ENCODE measurements around the gene LRRC8E.
"Not testable (repeated sequence)": the region's sequence is repeated elsewhere in the genome, so short reads cannot be mapped to it uniquely, and the experiment has no call there.

The LRRC8E gene

DNA sequence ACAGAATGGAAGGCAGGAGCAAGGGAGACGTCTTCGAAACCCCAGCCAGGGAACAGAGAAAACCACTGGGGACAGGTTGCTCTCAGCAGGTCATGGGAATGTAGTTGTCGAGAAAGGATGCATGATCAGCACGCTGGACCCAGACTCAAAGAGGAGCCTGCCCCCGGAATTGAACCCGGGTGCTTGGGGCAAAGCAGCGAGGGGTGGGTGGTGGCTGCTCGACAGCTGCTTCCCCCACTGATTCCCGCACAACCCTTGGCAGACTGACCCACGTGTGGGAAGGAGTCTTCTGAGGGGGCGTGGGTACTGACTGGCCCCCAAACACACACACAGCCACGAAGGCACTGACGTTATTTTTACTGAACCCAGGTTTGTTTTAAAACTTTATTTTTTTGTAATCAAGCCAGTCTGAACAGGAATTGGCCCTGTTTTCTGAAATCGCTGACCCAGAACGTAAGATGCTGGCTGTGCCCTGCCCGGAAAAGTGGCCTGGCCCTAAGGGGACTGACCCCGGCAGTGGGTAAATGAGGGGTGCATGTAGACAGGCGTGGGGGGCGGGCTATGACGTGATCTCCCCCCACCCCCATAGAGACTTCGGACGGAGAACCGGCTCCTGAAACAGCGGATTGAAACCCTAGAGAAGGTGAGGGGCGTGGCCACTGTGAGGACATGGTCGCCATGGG lies 32.7 kb upstream of the LRRC8E start:
- no peak for DNase-seq (ENCODE audit: low read depth in 2 of 2)

DNA sequence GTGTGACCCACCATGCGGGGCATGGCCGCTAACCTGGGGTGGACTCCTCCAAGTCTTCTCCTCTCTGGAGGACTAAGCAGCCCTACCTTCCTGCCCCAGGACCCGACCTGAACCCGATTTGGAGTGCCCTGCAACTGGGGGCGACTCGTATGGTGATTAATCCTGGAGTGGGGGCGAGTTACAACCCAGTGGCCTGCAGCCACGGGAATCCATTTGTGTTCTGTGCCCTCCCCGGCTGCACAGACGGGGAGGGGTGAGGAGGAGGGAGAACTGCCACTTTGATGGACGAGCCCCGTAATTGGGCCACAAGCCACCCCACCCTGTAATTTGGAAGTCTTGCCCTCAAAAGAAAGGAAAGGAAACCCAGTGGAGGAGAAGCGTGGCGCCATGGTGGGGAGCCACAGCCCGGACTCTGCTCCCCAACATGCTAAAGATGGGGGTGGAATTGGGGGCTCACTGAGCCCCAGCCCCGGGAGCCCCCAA lies 32.2 kb upstream of the LRRC8E start:
- DNase-seq (ENCODE audit: low read depth in 2 of 2), result no peak

DNA sequence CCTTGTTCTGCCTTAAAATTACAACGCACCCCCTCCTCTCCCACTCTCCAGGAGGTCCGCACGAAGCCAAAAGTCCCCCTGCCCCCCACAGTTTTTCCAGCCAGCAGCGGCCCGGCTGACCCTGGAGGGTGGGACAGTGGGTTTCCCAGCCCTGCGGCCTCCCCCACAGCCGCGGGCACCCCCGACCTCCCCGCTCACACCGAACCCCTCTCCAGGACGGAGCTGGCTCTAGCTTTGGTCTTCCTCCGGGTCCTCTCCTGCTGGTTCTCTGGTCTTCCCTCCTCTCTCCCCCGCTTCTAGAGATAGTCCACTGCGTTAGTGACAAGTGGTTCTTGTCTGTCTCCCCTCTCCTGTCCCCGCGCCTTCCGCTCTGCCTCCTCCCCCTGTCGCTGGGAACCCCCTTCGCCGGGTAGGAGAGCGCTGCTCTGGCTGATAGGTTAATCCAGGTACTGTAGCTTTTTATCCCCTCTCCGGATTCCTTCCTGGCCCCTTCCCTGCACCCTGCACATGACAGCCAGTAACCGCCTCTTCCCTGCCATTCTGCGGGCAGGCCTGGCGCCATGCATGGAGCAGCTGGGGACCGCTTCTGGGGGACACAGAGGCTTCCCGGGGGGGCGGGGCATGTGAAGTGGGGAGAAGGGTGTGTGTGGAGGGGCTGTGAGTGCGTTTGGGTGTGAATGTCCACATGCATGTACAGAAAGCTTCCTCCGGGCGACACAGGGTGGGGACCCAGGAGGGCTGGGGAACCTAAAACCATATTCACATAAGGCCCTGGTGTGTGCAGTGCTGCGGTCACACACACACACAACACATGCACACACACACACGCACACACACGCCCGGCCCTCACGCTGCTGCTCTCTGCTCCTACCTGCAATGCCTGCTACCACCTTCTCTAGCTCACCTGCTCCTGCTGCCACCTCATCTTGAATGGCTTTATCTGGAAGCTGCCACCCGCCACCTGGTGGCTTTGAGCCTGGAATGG lies 31.3 kb upstream of the LRRC8E start:
- no peak for DNase-seq (ENCODE audit: low read depth in 2 of 2)

DNA sequence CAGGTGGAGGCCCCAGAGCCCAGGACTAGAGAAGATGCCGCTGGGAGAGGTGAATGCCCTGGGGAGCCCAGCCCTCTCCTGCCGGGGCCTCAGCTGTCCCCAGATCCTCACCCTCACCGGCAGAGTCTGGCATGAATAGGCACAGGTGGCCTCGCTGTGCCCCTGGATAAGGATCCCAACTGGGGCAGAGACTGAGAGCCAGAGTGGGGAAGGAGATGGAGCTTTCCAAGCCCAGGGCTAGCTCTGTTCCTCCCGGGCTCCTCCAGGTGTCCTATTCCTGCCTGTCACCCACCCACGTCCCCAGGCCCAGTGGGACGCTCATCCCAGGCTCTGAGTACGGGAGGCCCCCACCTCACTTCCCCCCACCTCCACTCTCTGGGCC lies 30.6 kb upstream of the LRRC8E start:
- no peak for DNase-seq (ENCODE audit: low read depth in 2 of 2)

DNA sequence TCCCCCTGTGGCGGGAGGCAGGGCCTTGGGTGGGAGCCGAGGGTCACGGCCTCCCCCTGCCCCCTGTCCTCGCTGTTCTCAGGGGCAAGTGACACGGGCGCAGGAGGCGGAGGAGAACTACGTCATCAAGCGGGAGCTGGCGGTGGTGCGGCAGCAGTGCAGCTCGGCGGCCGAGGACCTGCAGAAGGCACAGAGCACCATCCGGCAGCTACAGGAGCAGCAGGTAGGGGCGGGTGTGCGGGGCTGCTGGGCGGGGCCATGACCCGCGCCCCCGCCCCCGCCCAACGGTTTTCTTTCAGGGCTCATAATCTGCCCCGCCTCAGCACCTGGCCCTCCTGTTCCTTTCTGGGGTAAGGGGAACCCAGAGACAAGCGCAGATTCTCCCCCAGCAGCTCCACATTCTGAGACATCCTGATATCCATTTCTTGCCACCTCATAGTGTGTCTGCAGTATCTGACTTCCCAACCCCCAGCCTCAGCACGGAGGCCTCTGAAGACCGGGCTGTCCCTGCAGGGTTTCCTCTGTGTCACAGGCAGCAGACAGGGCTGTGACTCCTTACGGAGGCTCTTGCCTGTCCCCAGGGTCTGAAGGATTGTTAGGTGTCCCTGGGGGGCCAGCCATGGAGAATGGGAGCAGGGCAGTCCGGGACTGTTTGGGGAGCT lies 30.1 kb upstream of the LRRC8E start:
- DNase-seq (ENCODE audit: low read depth in 2 of 2), result no peak

DNA sequence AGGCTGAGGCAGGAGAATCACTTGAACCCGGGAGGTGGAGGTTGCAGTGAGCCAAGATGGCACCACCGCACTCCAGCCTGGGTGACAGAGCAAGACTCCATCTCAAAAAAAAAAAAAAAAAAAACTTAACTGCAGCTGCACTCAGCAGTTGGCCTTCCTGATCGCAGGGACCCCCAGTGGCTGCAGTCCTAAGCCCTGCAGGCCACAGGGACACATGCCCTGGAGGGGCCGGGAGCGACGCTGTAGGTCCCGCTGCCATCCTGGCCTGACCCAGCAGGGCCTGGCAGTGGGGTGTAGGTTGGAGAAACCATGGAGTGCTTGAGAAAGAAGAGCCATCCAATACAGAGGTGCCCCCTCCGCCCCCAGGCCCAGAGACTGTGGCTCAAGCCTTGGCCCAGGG lies 29.2 kb upstream of the LRRC8E start:
- not testable (repeated sequence) for DNase-seq (ENCODE audit: low read depth in 2 of 2)

DNA sequence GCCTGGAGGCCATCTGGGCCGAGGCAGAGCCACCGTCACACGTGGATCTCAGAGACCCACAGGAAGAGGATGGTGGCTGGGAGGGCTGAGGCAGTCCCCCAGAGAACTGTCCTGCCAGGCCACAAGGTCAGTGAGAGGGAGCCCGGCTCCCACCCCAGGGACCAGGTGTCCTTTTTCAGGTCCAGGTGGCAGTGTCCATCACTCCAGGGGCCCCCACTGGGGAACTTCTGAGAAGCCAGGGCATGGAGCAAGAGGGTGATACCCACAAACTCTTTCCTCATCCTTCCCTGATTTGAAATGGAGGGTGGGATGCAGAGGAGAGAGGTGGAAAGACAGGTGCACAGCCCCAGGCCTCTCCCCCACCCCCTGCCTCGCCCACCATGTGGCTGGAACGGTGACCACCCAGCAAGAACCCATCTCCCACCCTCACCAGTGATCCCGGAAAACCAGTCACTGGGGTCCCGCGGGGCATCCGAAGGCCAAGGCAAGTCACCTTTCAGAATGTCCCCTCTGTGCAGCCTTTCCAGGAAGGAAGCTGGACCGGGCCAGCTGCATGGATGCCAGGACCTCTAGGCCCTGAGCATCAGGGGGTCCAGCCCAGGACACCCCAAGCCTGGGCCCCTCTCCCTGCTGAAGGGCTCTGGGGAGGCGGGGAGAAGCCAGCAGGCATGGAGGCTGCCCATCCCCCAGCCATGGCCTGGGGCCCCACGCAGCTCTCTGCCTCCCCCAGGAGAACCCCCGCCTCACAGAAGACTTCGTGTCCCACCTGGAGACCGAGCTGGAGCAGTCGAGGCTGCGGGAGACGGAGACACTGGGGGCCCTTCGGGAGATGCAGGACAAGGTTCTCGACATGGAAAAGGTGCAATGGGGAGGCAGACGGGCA lies 28.2 kb upstream of the LRRC8E start:
- no peak for DNase-seq (ENCODE audit: low read depth in 2 of 2)

DNA sequence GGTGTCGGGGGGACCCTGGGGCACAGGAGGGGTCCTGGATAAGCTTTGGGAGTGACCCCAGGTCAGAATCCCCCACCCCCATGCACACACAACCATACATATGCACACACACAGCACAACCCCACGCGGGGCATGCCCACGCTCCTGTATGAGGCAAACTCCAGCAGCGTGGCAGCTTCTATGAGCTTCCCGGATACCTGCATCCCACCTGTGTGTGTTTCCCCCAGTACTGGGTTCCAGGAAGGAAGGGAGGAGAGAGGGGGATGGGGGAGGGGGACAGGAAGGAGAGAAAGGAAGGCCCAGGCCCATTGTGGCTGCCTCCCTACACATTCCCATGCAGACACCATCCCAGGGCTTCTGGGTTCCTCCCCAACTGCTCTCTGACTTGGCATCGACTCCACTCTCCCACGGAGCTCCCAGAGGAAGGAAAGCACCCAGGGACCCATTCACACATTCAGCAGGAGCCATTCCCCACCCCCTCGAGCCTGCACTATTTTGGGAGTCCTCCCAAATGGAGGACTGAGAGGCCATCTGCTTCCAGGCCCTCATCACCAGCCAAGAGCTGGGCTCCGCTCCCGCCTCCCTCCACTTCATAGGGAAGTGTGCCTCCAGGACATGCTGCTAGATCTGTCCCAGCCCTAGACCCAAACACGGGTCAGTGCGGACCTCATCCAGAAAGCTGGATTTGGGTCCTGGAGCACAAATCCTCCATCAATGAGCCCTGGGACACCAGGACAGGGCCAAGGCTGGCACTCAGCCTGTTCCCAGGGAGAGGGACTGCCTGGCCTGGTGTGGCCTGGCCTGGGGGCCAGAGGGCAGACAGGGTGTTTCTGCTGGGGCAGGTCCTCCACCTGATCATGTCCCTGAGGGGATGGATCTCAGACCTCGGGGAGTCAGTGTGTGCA lies 27.3 kb upstream of the LRRC8E start:
- DNase-seq (ENCODE audit: low read depth in 2 of 2), result no peak

DNA sequence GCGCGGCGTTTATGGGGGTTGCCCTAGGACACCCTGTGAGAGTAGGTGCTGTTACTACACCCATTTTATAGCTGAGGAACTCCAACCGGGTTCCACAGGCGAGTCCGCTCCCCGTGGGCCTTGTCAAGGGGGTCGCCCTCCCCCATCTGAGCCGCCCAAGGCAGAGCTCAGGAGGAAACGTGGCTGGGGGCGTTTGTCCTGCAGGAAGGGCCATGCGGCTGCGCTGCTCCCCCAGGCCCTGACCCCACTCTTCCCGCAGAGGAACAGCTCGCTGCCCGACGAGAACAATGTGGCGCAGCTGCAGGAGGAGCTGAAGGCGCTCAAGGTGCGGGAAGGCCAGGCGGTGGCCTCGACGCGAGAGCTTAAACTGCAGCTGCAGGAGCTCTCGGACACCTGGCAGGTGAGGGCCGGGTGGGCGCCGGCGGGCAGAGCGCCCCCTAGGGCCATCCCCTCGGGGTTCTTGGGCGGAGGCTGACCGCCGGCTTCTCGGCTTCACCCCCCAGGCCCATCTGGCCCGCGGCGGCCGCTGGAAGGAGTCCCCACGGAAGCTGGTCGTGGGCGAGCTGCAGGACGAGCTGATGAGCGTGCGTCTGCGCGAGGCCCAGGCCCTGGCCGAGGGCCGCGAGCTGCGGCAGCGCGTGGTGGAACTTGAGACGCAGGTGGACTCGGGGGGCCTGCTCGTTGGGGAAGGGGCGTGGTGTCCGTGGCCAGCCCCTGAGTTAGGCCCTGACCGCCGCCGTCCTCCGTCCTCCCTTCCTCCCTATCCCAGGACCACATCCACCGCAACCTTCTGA lies 26.5 kb upstream of the LRRC8E start:
- DNase-seq (ENCODE audit: low read depth in 2 of 2), result no peak

DNA sequence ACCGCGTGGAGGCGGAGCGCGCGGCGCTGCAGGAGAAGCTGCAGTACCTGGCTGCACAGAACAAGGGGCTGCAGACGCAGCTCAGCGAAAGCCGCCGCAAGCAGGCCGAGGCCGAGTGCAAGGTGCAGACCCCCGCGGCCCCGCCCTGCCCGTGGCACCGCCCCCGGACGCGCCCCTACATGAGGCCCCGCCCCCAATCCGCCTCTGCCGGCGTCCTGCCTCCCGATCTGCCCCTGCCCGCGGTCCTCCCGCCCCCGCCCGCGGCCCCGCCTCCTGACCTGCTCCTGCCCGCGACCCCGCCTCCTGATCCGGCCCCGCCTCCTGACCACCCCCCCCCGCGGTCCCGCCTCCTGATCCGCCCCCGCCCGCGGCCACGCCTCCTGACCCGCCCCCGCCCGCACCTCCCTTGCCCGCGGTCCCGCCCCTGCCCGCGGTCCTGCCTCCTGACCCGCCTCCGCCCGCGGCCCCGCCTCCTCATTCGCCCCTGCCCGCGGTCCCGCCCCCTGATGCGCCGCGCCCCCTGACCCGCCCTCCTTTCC lies 25.8 kb upstream of the LRRC8E start:
- DNase-seq (ENCODE audit: low read depth in 2 of 2), result no peak

DNA sequence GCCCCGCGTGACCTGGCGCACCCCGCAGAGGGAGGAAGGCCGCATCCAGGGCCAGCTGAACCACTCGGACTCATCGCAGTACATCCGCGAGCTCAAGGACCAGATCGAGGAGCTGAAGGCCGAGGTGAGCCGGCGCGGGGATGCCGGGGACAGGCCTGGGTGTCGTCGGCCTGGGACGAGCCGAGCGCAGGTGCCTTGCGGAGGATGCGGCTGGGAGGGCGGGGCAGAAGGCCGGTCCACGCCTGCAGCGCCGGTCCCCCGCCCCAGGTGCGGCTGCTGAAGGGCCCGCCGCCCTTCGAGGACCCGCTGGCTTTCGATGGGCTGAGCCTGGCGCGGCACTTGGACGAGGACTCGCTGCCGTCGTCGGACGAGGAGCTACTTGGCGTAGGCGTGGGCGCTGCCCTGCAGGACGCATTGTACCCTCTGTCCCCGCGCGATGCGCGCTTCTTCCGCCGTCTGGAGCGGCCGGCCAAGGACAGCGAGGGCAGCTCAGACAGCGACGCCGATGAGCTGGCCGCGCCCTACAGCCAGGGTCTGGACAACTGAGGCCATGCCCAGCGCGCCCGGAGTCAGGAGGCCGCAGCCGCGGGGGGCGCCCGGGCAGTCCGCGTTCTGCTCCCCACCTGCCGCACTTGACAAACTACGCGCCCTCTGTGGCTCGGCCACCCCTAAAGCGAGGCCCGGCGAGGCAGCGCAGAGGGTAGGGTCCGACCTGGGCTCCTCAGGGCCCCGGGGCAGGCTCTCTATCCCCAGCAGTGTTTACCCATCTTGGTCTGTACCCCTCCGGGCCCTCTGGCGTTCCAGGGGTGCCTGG lies 24.9 kb upstream of the LRRC8E start:
- DNase-seq (ENCODE audit: low read depth in 2 of 2), result no peak

DNA sequence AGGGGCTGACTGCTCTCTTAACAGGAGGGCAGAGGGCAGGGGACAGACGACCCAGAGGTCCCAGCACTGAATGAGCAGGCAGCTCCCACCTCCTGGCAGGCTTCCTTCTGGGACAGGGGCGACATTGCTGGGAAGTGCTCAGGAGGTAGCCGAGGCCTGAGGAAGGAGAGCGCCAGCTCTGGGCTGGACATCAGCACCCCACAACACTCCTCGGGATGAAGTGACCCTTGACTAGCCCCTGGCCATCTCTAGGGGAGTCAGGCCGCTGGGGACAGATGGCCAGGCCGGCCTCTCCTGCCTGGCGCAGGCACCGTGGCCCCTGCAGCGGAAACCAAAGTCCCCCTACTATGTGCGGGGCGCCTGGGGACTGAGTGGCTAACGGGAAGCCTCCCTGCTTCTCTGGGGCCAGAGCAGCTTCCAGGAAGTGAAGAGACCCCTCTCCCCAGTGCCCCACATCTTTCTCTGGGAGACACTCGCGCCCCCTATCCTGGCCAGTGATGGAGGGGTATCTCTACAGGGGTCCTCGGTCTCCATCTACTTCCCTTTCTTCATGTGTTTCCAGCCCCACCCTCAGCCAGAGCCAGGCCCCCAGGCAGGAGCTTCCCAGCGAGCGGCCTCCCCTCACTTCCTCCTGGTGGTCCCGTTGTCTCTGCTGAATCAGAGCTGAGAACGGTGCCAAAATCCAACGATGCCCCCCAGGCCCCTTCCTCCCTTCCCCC lies 24.2 kb upstream of the LRRC8E start:
- no peak for DNase-seq (ENCODE audit: low read depth in 2 of 2)

DNA sequence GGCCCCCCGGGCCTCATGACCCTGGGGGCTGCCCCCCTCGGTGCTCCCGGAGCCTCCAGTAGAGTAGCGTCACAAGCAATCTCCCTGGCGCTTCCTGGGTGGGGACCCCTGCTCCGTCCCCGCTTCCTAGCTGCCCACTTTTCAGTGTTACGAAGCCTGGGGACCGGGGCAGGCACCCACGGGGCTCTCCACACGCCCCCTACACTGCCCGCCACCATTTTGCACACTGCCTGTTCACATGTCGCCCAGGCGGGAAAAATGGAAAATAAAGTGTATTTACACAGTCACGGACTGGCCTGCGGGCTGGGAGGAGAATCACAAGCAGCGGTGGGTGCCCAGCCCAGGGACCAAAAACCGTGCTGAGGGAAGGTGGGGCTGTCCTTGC lies 23.6 kb upstream of the LRRC8E start:
- DNase-seq (ENCODE audit: low read depth in 2 of 2), result no peak

DNA sequence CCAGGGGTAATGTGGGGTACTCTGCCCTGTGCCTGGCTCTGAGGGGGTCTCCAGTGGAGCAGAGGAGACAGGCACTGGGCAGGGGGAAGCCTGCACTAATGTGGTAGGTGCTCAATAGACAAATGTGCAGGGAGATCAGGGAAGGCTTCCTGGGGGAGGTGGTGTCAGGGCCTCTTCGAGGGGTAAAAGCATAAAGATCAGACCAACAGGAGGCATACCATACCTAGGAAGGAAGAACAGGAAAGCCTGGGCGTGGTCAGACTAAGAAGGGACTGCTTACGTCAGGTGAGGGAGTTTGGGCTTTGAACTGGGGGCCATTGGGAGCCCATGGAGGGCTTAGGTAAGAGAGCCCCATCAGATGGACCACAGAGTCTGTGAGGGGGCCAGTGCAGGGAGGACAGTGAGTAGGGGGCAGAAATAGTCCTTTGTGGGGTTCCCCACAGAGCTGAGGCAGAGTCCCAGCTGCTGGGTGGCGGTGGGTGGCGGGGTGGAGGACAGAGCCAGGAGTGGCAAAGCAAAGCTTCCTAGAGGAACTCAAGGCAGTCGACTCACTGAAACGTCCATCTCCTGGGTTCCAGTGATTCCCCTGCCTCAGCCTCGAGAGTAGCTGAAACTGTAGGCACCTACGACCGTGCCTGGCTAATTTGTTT lies 22.9 kb upstream of the LRRC8E start:
- DNase-seq (ENCODE audit: low read depth in 2 of 2), result no peak

DNA sequence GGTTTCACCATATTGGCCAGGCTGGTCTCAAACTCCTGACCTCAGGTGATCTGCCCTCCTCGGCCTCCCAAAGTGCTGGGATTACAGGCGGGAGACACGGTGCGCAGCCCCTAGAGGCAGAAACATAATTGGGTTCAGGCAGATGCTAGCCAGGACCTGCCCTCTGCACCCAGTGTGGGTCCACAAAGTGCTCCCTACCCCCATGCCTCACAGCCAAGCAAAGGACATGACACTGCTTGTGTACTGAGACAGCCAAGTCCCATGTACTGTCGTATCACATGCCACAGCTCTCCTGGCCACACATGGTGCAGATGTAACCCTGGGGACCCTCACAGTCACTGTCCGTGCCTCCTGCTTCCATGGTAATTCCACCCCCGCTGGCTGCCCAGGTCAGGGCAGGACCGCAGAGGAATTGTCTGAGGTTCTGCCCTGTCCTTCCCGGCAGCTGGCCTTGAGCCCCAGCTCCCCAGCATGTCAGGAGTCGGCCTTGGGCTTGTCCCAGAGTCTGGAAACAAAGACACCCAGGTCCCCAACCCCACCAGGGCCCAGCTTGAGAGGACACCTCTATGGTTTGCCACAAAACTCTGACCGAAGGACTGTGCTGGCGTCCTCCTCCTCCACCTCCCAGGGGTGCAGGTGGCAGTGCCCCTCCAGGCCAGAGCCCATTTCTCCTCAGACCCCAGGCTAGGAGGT lies 21.8 kb upstream of the LRRC8E start:
- no peak for DNase-seq (ENCODE audit: low read depth in 2 of 2)

DNA sequence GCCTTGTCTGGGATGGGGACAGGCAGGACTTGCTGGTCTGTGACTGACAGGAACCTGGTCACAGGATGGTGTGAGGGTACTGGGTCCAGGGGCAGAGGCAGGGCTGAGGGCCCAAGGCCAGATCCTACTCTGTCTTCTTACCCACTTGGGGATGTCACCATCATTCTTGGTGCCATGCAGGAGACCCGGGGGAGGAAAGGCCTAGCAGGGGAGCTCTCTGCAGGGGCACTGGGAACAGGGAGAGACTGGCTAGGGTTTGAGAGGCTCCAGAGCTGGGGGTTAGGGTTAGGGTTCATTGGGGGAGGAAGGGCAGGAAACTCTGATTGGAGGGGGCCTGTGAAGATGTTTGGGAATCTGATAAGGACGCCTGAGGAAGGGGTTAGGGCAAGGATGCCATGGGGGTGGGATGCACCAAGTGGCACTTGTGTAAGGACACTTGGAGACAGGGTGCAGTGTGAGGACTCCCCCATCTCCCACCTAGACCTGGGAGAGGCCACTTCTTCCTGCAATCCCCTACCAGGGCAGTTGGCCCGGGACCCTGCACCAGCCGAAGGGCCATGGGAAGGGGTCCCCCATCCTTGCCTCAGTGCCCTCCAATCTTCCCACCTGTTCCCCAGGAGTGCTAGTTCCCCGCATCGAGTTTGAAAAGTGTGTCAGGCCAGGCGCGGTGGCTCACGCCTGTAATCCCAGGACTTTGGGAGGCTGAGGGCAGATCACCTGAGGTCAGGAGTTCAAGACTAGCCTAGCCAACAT lies 21.0 kb upstream of the LRRC8E start:
- no peak for DNase-seq (ENCODE audit: low read depth in 2 of 2)

All from fibroblast of skin of left biceps (primary cell).